HG02759 (cell line): ENCODE data around the gene GPC5.

Experiments
- ATAC-seq: cut with Tn5 transposase; IDR thresholded peaks from one replicate; pipeline ENCODE4 v1.9.1; 2021; ENCODE audit warnings: mild to moderate bottlenecking, moderate library complexity; ENCODE audit not compliant: unreplicated experiment

GPC5 gene

GRCh38 chr13:91533354-91533753 is 134.9 kb downstream of the GPC5 start:
- no peak for ATAC-seq

- no peak for ATAC-seq
These were observed 136.6 kb downstream of the GPC5 start for GRCh38 chr13:91534996-91535395.

GRCh38 chr13:91537376-91537775 is 139.0 kb downstream of the GPC5 start:
- ATAC-seq, result no peak

- no peak for ATAC-seq
These were observed 141.1 kb downstream of the GPC5 start for GRCh38 chr13:91539286-91540157.

- no peak for ATAC-seq
These were observed 141.8 kb downstream of the GPC5 start for GRCh38 chr13:91540158-91540736.

GRCh38 chr13:91544723-91545122 is 146.3 kb downstream of the GPC5 start:
- ATAC-seq, result no peak

- ATAC-seq, result no peak
These were observed 148.5 kb downstream of the GPC5 start for GRCh38 chr13:91546900-91547299.

GRCh38 chr13:91553584-91553983 is 155.2 kb downstream of the GPC5 start:
- no peak for ATAC-seq

- ATAC-seq, result no peak
These were observed 155.7 kb downstream of the GPC5 start for GRCh38 chr13:91554101-91554500.

GRCh38 chr13:91557328-91558090 is 159.1 kb downstream of the GPC5 start:
- ATAC-seq, result no peak

- ATAC-seq, result no peak
These were observed 165.4 kb downstream of the GPC5 start for GRCh38 chr13:91563799-91564198.

- ATAC-seq, result no peak
These were observed 166.0 kb downstream of the GPC5 start for GRCh38 chr13:91564396-91564795.

- ATAC-seq, result no peak
These were observed 166.9 kb downstream of the GPC5 start for GRCh38 chr13:91565296-91565695.

GRCh38 chr13:91567485-91568207 is 169.2 kb downstream of the GPC5 start:
- ATAC-seq, result no peak

GRCh38 chr13:91571681-91572080 is 173.3 kb downstream of the GPC5 start:
- ATAC-seq, result no peak

- no peak for ATAC-seq
These were observed 174.0 kb downstream of the GPC5 start for GRCh38 chr13:91572439-91572838.

- no peak for ATAC-seq
These were observed 174.7 kb downstream of the GPC5 start for GRCh38 chr13:91572944-91573598.

GRCh38 chr13:91574766-91575165 is 176.3 kb downstream of the GPC5 start:
- no peak for ATAC-seq

- ATAC-seq, result no peak
These were observed 178.2 kb downstream of the GPC5 start for GRCh38 chr13:91576590-91576989.

GRCh38 chr13:91579320-91579719 is 180.9 kb downstream of the GPC5 start:
- ATAC-seq, result no peak

GRCh38 chr13:91580749-91581148 is 182.3 kb downstream of the GPC5 start:
- no peak for ATAC-seq
